WTC11 (cell line): Measurements from ENCODE around the gene UTP20. TPM values are rescaled to one million over a fixed set of nuclear protein-coding genes. Genes with fewer than 3 reads are reported as not detected.

Experiments used
- ATAC-seq: fragments of 200-7000 bp; cut with Tn5 transposase; 2 replicates; pipeline ENCODE4 v1.10.0; 2021; ENCODE audit warnings: mild to moderate bottlenecking, moderate library complexity
- CTCF ChIA-PET: fragments of 300-600 bp; sonication (Branson Sonifier 250); formaldehyde crosslinking; loops from one replicate; lab custom pipeline; 2021; ENCODE audit warnings: antibody characterized with exemption; lab: Charles Lee
- POLR2A ChIA-PET: fragments of 350-600 bp; sonication (Branson Sonifier 250); formaldehyde crosslinking; loops from one replicate; lab custom pipeline; 2021; ENCODE audit warnings: antibody characterized with exemption; lab: Charles Lee
- DNase-seq: peaks from one replicate; pipeline ENCODE4 v3.0.0; 2021; ENCODE audit warnings: low spot score
- H3K27ac Mint-ChIP-seq: 2 replicates; pipeline ENCODE4 v1.8.0; 2021; ENCODE audit warnings: mixed read lengths
- H3K27me3 Mint-ChIP-seq: 2 replicates; pipeline ENCODE4 v1.8.0; 2021; ENCODE audit warnings: low read depth, mild to moderate bottlenecking, moderate library complexity, mixed read lengths
- H3K36me3 Mint-ChIP-seq: 2 replicates; pipeline ENCODE4 v1.8.0; 2021; ENCODE audit warnings: mixed read lengths
- H3K4me1 Mint-ChIP-seq: 2 replicates; pipeline ENCODE4 v1.8.0; 2022; ENCODE audit warnings: mixed read lengths
- H3K4me3 Mint-ChIP-seq: 2 replicates; pipeline ENCODE4 v1.8.0; 2021; ENCODE audit warnings: mild to moderate bottlenecking, moderate library complexity, mixed read lengths
- H3K9me3 Mint-ChIP-seq: 2 replicates; pipeline ENCODE4 v1.8.0; 2021; ENCODE audit warnings: mixed read lengths
- ATF1 ChIP-seq: sonication (generic); formaldehyde crosslinking; IDR thresholded peaks from 2 replicates; pipeline ENCODE4 v1.8.1; 2023; ENCODE audit warnings: mild to moderate bottlenecking, moderate library complexity, missing genetic modification reagents
- CBFB ChIP-seq: sonication (generic); formaldehyde crosslinking; IDR thresholded peaks from 2 replicates; pipeline ENCODE4 v1.8.1; 2022; ENCODE audit warnings: mild to moderate bottlenecking, low read depth, missing genetic modification reagents
- CREB1 ChIP-seq: sonication (generic); formaldehyde crosslinking; IDR thresholded peaks from 2 replicates; pipeline ENCODE4 v1.8.0; 2023; ENCODE audit warnings: mild to moderate bottlenecking, missing genetic modification reagents
- ELF4 ChIP-seq: sonication (generic); formaldehyde crosslinking; IDR thresholded peaks from 2 replicates; pipeline ENCODE4 v1.8.1; 2022; ENCODE audit warnings: low read depth, mild to moderate bottlenecking, moderate library complexity, missing genetic modification reagents
- FOXK1 ChIP-seq: sonication (generic); formaldehyde crosslinking; IDR thresholded peaks from 2 replicates; pipeline ENCODE4 v1.8.0; 2022; ENCODE audit warnings: mild to moderate bottlenecking, moderate library complexity, missing genetic modification reagents
- GABPB1 ChIP-seq: sonication (generic); formaldehyde crosslinking; IDR thresholded peaks from 2 replicates; pipeline ENCODE4 v1.8.1; 2023; ENCODE audit warnings: mild to moderate bottlenecking, missing genetic modification reagents
- HMGXB4 ChIP-seq: sonication (generic); formaldehyde crosslinking; IDR thresholded peaks from 2 replicates; pipeline ENCODE4 v1.8.1; 2023; ENCODE audit warnings: mild to moderate bottlenecking, moderate library complexity, missing genetic modification reagents
- MAX ChIP-seq: sonication (generic); formaldehyde crosslinking; IDR thresholded peaks from 2 replicates; pipeline ENCODE4 v1.8.0; 2022; ENCODE audit warnings: mild to moderate bottlenecking, missing genetic modification reagents
- MXD4 ChIP-seq: fragments of 250-450 bp; sonication (Bioruptor Pico); IDR thresholded peaks from 2 replicates; pipeline ENCODE4 v1.8.0; 2021; ENCODE audit warnings: mild to moderate bottlenecking, moderate library complexity, borderline replicate concordance
- MYBL2 ChIP-seq: sonication (generic); formaldehyde crosslinking; IDR thresholded peaks from 2 replicates; pipeline ENCODE4 v1.8.1; 2023; ENCODE audit warnings: mild to moderate bottlenecking, moderate library complexity, missing genetic modification reagents
- NR2C2 ChIP-seq: sonication (generic); formaldehyde crosslinking; IDR thresholded peaks from 2 replicates; pipeline ENCODE4 v1.8.0; 2022; ENCODE audit warnings: mild to moderate bottlenecking, missing genetic modification reagents
- OVOL2 ChIP-seq: fragments of 250-450 bp; sonication (Bioruptor Pico); IDR thresholded peaks from 2 replicates; pipeline ENCODE4 v1.9.0; 2021; ENCODE audit warnings: mild to moderate bottlenecking, borderline replicate concordance
- SMAD3 ChIP-seq: sonication (generic); formaldehyde crosslinking; IDR thresholded peaks from 2 replicates; pipeline ENCODE4 v1.8.0; 2022; ENCODE audit warnings: missing genetic modification reagents, mild to moderate bottlenecking, borderline replicate concordance
- STAT6 ChIP-seq: sonication (generic); formaldehyde crosslinking; conservative IDR thresholded peaks from 2 replicates; pipeline ENCODE4 v1.8.1; 2023; ENCODE audit warnings: mild to moderate bottlenecking, low read depth, missing genetic modification reagents, moderate library complexity
- TP53 ChIP-seq: sonication (generic); formaldehyde crosslinking; IDR thresholded peaks from 2 replicates; pipeline ENCODE4 v1.8.1; 2023; ENCODE audit warnings: mild to moderate bottlenecking, missing genetic modification reagents
- ZBTB43 ChIP-seq: sonication (generic); formaldehyde crosslinking; IDR thresholded peaks from 2 replicates; pipeline ENCODE4 v1.8.1; 2023; ENCODE audit warnings: mild to moderate bottlenecking, missing genetic modification reagents
- ZNF281 ChIP-seq: sonication (generic); formaldehyde crosslinking; IDR thresholded peaks from 2 replicates; pipeline ENCODE4 v1.8.0; 2023; ENCODE audit warnings: mild to moderate bottlenecking, missing genetic modification reagents
- total RNA-seq: library from RNA; stranded (reverse); gene quantifications from 3 replicates; pipeline ENCODE4 v1.2.3, GENCODE V29; 2021
- TF ChIP-seq, protein P1 (sequence below): sonication (generic); formaldehyde crosslinking; IDR thresholded peaks from 2 replicates; pipeline ENCODE4 v1.8.1; 2023; ENCODE audit warnings: mild to moderate bottlenecking, missing genetic modification reagents, moderate library complexity
- TF ChIP-seq, protein P2 (sequence below): sonication (generic); formaldehyde crosslinking; IDR thresholded peaks from 2 replicates; pipeline ENCODE4 v1.8.0; 2022; ENCODE audit warnings: mild to moderate bottlenecking, missing genetic modification reagents

Gene UTP20
- total RNA-seq, 1 experiment from 2014 or later = 34.1 TPM

DNA sequence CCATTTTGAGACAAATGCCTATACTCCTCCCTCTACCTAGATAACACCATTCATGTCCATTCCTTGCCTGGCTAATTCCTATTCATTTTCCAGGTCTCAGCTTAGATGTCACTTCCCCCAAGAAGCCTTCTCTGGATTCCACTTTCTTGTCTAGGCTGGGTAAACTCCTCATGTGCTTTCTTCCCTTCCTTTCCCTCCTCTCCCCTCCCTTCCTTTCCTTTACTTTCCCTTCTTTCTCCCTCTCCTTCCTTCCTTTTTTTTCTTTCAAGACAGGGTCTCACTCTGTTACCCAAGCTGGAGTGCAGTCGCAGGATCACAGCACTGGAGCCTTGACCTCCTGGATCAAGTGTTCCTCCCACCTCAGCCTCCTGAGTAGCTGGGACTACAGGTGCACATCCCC, 3.5 kb upstream of the UTP20 start:
- Mint-ChIP-seq H3K4me3 (no peak overlapping the region), H3K36me3 (no peaks in the 10 kb centered on the region), H3K27me3 (peaks cover 2% of the 10 kb centered on the region; the same call in 1 of the 2 replicates), H3K27ac (no peak overlapping the region), H3K9me3 (no peaks in the 10 kb centered on the region), H3K4me1 (no peaks in the 10 kb centered on the region)
- TF ChIP-seq FOXK1 (CRISPR knock-in tag) (no peak), MXD4 (CRISPR knock-in tag) (no peak), ZBTB43 (CRISPR knock-in tag) (no peak), OVOL2 (CRISPR knock-in tag) (no peak), MYBL2 (CRISPR knock-in tag) (no peak), ATF1 (CRISPR knock-in tag) (no peak), ZNF281 (CRISPR knock-in tag) (no peak), MAX (no peak), SMAD3 (no peak), ELF4 (CRISPR knock-in tag) (no peak), CBFB (no peak), CREB1 (CRISPR knock-in tag) (no peak), STAT6 (CRISPR knock-in tag) (no peak), NR2C2 (CRISPR knock-in tag) (no peak), GABPB1 (CRISPR knock-in tag) (no peak), HMGXB4 (CRISPR knock-in tag) (no peak), TP53 (CRISPR knock-in tag) (no peak)
- TF ChIP-seq, protein P1, sequence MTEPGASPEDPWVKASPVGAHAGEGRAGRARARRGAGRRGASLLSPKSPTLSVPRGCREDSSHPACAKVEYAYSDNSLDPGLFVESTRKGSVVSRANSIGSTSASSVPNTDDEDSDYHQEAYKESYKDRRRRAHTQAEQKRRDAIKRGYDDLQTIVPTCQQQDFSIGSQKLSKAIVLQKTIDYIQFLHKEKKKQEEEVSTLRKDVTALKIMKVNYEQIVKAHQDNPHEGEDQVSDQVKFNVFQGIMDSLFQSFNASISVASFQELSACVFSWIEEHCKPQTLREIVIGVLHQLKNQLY (CRISPR knock-in tag) = no peak
- TF ChIP-seq, protein P2, sequence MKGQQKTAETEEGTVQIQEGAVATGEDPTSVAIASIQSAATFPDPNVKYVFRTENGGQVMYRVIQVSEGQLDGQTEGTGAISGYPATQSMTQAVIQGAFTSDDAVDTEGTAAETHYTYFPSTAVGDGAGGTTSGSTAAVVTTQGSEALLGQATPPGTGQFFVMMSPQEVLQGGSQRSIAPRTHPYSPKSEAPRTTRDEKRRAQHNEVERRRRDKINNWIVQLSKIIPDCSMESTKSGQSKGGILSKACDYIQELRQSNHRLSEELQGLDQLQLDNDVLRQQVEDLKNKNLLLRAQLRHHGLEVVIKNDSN (CRISPR knock-in tag) = no peak
- no peak for DNase-seq
- ChIA-PET POLR2A (no interaction called here), CTCF (no interaction called here)
- ATAC-seq = no peak
